Hematopoietic multipotent progenitor cell treated with erythropoietin and hydrocortisone succinate and interleukin-3 and kit ligand, for 6 days (in vitro differentiated cells): ENCODE results near the gene GSE1.

Experiments
- DNase-seq: peaks from one replicate; pipeline ENCODE4 v3.0.0-alpha.2; 2015

Gene GSE1

DNA sequence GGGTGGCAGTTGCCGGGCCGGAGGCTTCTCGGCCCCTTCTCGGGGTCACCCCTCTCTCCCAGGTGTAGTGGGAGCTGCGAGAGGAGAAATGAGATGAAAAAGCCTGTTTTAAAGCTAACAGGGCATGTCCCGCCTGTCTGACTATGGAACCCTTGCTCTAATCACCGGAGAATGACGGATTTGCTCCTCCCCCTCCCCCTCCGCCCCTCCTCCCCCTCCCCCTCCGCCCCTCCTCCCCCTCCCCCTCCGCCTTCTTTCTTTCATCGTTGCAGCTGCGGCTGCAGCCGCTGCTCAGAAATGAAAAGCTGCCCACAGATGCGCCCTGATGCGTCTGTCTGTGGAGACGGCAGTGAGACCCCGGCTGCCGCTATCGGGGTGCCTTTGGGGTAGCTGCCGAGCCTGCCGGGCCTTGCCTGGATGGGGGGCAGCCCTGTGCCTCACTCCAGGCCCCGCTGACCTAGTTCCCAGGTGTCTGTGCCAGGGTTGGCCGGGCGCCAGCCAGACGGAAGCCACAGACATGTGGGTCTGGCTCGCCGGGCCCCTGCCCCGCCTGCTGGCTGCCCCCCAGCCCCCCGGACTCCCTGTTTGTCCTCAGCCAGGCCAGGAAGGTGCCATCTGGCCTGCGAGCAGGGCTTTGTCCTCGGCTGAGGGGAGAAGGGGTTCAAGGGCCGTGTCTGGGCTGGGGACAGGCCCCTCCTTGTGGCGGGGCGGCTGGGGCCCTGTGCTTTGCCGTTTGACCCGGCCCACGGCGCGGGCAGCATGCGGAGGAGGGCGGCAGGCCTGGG lies 37.9 kb downstream of the GSE1 start:
- no peak for DNase-seq

DNA sequence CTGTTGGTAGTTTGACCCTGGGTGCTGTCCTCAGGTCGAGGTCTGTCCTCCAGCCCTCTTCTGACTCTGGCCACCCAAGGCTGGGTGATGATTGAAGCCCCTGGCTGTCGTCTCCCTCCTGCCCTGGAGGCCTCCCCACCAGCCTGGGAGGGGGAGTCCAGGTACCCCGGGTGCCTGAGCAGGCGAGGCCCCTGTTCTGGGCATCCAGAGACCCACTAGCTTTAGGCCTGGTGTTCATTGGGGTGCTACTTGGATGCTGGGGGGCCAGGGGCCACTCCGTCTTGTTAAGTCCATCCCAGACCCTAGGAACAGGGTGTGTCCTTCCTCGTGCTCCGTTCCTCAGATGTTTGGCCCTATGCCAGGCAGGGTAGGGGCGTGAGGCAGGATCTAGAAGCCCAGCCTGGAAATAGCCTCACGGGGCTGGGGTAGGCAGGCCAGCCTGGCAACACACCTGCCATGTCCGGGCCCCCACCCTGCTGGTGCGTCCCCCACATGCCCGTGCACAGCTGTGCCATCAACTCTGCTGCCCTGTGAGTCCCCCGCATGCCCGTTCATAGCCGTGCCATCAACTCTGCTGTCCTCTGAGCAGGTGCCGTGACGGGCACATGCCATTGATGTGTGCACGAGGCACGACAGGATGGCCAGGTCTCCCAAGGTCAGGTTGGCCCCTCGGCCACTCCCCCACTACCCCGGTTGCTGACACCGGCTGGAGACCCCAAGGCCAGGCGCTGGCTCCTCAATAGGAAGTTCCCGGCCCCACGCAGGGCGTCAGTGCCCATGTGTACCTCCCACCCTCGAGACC lies 38.7 kb downstream of the GSE1 start:
- DNase-seq: peak; percentile 65

GRCh38 chr16:85652431-85653221 lies 39.5 kb downstream of the GSE1 start:
- DNase-seq: peak; percentile 85

- DNase-seq: no peak
Measured at GRCh38 chr16:85653290-85653891, 40.3 kb downstream of the GSE1 start.

- DNase-seq: no peak
Measured at GRCh38 chr16:85654251-85655095, 41.4 kb downstream of the GSE1 start.

- DNase-seq: no peak
Measured at GRCh38 chr16:85655216-85656129, 42.4 kb downstream of the GSE1 start.

- DNase-seq: no peak
Measured at GRCh38 chr16:85656351-85657266, 43.5 kb downstream of the GSE1 start.

GRCh38 chr16:85657267-85657650 lies 44.1 kb downstream of the GSE1 start:
- DNase-seq: no peak

DNA sequence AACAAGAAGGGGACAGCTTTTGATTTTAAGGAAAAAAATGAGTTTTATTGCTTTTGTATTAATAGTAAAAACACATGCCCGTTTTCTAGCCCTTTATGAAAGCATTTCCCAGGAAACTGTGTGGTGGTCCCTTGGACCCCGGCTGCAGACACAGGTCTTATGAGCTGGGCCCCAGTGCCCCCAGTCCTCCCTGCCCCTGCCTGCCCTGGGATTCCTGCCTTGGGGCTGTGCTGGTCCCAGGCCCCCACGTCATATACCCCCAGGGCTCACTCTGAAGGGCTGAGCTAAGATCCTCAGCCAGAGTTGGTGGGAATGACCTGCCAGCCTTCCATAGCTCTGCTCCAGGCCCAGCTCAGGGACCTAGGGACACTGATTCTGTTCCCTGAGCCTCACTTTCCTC lies 44.9 kb downstream of the GSE1 start:
- no peak for DNase-seq

DNA sequence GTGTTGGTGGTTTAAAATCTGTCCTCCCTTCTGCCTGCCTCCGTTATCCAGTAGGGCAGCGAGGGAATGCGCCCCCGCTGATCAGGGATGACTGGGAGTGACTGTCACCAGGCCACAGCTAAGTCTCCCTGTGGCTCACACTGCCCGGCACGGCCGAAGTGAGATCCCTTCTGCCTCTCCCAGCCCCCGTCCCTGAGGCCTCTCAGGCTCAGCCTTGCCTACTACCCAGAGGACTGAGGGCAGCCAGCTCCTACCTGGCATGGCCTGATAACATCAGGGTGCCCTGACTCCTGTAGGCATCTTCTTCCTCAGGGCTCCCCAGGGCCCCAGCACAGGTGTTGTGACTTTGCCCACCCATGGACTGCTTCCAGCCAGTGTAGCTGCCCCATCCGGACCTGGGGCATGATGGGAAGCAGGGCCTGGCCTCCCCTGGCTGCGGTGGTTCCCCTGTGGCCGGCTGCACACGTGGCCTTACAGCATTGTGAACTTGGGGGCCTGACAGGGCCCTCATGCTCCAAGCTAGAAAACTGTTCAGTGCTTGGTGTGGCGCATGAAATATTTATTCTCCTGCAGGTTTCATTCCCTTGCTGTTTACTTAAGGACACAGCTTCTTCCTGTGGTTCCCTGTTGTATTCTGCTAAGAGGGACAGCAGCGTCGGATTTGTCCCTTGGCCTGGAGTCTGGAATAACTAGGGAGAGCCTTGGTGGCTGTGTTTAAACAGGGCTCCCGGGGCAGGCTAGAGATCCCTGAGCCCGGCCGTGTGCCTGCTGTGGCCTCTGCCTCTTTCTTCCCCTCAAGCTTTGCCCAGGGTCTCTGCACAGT lies 45.6 kb downstream of the GSE1 start:
- no peak for DNase-seq

- DNase-seq: no peak
Measured at GRCh38 chr16:85659336-85659735, 46.2 kb downstream of the GSE1 start.

DNA sequence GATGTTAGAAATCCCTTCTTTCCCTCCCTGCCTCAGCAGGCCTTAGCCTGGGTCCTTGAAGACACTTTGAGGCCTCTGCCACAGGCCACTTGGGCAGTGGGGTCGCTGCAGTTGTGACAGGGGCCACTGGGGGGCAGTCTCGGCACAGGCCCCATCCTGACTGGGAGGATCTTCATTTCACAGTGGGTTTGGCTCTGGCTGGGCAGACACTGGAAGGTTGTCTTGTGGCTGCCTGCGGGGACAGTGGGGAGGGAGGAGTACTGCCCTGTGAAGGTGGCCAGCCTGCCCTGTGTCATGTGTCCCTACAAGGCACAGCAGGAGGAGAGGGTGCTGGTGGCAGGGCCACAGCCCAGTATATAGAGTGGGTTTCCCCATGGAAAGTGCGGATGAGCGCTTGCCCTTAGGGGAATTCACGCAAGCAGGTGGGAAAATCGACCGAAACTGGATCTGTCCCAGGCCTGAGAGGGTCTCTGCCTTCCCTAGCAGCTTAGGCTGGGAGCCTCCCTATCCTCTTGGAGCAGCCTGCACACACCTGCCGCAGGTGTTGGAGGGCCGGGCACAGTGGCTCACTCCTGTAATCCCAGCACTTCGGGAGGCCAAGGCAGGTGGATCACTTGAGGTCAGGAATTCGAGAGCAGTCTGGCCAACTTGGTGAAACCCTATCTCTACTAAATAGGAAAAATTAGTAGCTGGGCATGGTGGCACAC lies 46.8 kb downstream of the GSE1 start:
- peak; percentile 85 for DNase-seq

GRCh38 chr16:85660843-85661739 lies 48.0 kb downstream of the GSE1 start:
- no peak for DNase-seq

GRCh38 chr16:85661740-85662481 lies 48.8 kb downstream of the GSE1 start:
- DNase-seq: no peak

GRCh38 chr16:85662482-85662812 lies 49.3 kb downstream of the GSE1 start:
- no peak for DNase-seq
